ENCODE results near the gene PEPD. TPM values are rescaled to one million over a fixed set of nuclear protein-coding genes. Genes with fewer than 3 reads are reported as not detected.

Gene PEPD
- polyA plus RNA-seq, 4 donors: 104 to 134 (median 121) TPM

DNA sequence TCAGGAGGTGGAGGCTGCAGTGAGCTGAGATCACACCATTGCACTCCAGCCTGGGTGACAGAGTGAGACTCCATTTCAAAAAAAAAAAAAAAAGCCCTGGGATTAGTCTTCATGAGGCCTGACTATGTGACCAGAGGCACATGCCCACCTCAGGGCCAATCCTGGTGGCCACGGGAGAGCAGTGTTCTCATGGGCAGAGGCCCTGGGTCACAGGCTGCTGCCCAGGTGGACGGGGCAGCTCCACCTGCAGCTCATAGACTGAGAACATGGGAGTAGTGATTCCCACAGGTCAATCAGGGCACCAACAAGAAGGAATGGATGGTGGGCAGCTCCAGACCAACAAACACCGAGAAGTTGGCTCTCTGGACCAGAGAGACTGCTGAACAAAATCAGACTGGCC lies 26.1 kb upstream of the PEPD start:
- DNase-seq (ENCODE audit: low read depth in 4 of 4, low spot score in 3 of 4): no peak

DNA sequence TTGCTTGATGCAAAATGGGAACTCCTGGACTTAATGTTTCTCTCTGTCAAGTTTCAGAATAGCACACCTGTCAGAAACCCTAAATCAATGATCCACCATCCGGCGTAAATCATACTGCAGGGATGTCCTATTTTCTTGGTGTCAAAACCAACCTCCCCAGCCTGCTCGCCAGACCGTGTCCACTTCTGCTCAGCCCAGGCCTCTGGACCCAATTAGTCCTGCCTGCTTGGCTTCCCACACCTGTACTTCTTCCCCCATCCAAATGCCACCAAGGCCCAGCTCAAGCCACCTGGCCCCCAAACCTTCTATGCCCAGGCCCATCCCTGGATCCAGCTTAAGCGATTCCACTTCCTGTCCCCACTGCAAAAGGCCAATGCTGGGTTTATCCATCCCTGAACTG lies 25.1 kb upstream of the PEPD start:
- DNase-seq (ENCODE audit: low read depth in 4 of 4, low spot score in 3 of 4): no peak

DNA sequence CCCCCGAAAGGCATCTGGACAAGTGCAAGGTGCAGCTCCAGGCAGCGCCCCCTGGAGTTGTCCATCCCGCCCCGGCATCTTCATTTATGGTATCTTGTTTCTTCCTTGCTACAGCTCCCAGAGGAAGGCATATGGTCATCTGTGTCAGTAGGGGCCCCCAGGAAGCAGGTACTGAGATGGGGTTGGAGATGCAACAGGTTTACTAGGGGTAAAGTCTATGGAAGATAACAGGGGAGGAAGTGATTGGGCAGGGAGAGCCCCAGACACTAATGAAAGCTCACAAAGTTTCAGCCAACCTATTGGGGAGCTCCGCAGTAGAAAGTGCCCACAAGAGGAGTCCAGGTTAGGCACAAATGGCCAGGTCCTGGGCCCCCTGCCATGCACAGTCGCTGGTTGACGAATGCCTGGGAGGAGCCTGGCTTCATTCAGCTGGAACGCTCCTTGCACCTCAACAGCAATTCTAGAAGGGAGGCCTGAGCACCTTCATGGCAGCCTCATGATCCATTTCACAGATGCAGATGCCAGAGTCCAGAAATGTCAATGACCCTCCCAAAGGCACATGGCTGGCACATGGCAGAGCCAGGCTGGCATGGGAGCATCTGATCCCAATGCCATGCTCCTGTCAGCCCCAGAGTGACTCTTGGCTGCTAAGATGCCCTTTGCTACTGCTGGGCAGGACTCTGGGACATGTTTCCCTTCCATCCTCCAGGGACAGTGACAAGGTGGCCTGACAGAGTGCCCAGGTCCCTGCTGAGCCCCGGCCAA lies 23.8 kb upstream of the PEPD start:
- DNase-seq (ENCODE audit: low read depth in 4 of 4, low spot score in 3 of 4): no peak

GRCh38 chr19:33535226-33535625 lies 13.6 kb upstream of the PEPD start:
- no peak for DNase-seq (ENCODE audit: low read depth in 4 of 4, low spot score in 3 of 4)

DNA sequence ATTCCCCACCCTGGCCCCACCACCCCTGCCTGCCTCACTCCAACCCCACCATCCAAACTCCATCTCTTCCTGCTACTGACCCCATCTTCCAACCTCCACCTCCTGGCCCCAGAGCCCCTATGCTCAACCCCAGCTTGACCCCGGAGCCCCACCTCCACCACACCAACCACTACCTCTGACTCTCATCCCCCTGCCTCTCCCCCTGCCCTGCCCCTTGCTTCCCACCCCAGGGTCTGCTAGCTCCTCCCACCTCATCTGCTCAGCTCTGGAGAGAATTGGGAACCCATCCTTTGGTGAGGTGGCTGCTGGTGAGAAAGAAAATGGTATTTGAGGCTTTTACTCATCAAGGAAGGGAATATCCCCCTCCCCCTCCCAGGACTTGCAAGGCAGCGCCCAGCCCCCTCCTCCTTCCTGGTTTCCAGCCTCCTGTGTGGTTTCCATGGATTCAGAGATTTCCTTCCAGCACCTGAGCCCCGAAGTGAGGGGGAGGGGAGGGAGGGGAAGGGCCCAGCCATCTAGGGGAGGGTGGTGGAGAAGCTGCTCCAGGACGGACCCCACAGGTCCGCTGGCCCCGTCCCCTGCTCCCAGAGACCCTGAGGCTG lies 11.4 kb upstream of the PEPD start:
- no peak for DNase-seq (ENCODE audit: low read depth in 4 of 4, low spot score in 3 of 4)

DNA sequence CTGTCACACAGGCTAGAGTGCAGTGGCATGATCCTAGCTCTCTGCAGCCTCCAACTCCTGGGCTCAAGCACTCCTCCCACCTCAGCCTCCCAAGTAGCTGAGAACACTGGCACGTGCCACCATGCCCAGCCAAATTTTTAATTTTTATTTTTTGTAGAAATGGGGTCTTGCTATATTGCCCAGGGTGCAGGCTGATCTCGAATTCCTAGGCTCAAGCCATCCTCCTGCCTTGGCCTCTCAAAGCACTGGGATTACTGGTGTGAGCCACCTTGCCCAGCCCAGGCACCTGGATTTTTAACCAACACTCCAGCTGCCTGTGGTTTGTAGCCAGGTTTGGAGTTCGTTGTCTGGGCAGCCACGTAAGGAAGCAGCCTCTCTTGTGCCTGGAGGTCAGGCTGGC lies 9.3 kb upstream of the PEPD start:
- no peak for DNase-seq (ENCODE audit: low read depth in 4 of 4, low spot score in 3 of 4)

GRCh38 chr19:33530296-33530695 lies 8.7 kb upstream of the PEPD start:
- no peak for DNase-seq (ENCODE audit: low read depth in 4 of 4, low spot score in 3 of 4)

- DNase-seq (ENCODE audit: low read depth in 4 of 4, low spot score in 3 of 4): no peak
Observed at GRCh38 chr19:33529094-33529676, 7.6 kb upstream of the PEPD start.

GRCh38 chr19:33528404-33528803 lies 6.8 kb upstream of the PEPD start:
- DNase-seq (ENCODE audit: low read depth in 4 of 4, low spot score in 3 of 4): no peak

GRCh38 chr19:33527125-33527524 lies 5.5 kb upstream of the PEPD start:
- DNase-seq (ENCODE audit: low read depth in 4 of 4, low spot score in 3 of 4): no peak

DNA sequence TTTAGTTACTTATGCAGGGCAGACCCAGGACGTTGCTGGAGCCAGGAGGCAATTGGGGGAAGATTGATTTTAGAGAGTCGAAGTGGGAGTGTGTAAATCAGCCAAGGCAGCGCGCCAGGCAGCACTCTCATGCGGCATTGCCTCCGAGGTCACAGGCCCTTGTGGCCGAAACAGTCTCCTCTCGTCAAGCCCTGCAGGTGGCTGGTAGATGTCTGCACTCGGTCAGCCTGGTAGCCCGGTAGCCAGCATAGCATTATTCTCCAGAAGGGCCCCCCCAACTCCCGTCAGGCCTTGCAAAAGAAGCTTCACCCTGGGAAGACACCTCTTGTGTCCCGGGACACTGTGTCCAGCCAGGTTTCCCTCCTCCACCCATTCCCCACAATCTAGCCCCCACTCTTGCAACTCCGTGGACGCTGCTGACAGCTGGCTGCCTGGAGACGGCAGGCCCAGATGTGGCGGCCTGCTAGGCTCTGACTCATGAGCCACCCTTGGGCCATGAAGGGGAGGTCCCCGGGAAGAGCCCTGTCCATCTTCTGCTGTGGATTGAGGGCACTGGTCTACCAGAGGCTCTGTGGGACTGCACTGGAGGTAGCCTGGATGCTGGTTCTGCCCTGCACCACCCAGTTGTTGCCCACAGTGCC lies 2.6 kb upstream of the PEPD start:
- no peak for DNase-seq (ENCODE audit: low read depth in 4 of 4, low spot score in 3 of 4)

DNA sequence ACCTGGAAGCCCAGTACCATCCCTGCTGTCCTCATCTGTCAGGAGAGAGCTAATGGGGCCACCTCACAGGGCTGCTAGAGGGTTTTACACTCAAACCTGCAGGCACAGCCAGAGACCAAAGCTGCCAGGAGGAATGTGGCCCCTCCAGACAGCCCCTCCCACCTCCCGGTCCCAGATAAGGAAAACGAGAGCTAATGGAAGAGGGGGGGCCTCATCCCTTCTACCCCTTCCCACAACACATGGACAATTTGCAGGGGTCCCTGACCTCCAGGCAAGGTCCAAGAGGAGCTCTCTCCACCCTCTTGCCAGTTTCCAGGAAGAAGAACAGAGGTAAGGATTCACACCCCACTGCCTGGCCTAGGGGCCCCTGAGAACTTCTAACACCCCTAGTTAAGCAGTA lies 1.6 kb upstream of the PEPD start:
- DNase-seq (ENCODE audit: low read depth in 4 of 4, low spot score in 3 of 4): no peak

GRCh38 chr19:33522371-33522662 lies 726 bp upstream of the PEPD start:
- no peak for DNase-seq (ENCODE audit: low read depth in 4 of 4, low spot score in 3 of 4)

DNA sequence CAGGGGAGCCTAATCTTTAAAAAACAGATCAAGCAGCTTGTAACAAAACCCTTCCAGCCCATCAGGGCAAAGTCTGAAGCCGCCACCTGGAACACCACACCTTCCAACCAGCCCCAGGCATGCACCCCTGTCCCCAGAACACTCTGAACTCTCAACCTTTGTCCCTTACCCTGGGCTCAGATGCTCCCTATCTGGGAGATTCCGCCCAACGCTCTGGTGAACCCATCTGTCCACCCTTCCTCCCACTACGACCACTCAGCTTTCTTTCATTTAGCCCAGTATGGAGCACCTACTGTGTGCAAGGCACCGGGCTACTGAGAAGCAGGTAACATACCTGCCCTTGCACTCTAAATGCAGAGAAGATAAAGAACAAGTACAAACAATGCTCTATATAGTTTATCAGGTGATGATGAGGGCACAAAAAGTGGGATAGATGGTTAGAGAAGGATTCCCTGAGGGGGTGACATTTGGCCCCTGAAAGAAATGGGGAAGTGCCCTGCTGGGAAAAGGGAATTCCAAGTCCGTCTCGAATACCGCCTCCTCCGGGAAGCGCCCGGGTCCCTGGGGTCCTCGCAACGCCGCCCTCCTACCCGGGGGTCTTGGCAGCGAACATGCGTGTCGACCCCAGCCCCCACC lies 629 bp downstream of the PEPD start:
- DNase-seq (ENCODE audit: low read depth in 4 of 4, low spot score in 3 of 4): no peak

GRCh38 chr19:33520048-33520643 lies 1.4 kb downstream of the PEPD start:
- no peak for DNase-seq (ENCODE audit: low read depth in 4 of 4, low spot score in 3 of 4)

GRCh38 chr19:33519416-33519815 lies 2.2 kb downstream of the PEPD start:
- DNase-seq (ENCODE audit: low read depth in 4 of 4, low spot score in 3 of 4): no peak

DNA sequence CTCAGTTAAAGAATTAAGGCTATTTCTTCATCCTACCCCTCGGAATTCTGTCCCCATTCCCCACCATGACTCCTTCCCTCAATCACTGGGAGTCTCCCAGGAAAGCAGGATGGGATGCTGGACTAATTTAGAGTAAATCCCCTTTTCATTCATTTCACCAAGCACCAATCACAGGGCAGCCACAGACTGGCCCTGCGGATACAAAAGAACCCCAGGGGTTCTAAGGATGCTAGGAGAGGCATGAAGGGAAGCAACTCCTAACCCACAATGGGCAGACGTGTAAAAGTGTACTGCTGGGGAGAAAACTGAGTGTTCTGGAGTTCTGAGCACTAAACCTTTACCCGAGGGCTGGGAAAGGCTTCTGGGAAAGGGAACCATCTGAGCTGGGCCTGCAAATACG lies 3.0 kb downstream of the PEPD start:
- no peak for DNase-seq (ENCODE audit: low read depth in 4 of 4, low spot score in 3 of 4)

- DNase-seq (ENCODE audit: low read depth in 4 of 4, low spot score in 3 of 4): no peak
Observed at GRCh38 chr19:33517922-33518321, 3.7 kb downstream of the PEPD start.

- DNase-seq (ENCODE audit: low read depth in 4 of 4, low spot score in 3 of 4): no peak
Observed at GRCh38 chr19:33515921-33516320, 5.7 kb downstream of the PEPD start.

GRCh38 chr19:33514885-33515551 lies 6.6 kb downstream of the PEPD start:
- no peak for DNase-seq (ENCODE audit: low read depth in 4 of 4, low spot score in 3 of 4)

DNA sequence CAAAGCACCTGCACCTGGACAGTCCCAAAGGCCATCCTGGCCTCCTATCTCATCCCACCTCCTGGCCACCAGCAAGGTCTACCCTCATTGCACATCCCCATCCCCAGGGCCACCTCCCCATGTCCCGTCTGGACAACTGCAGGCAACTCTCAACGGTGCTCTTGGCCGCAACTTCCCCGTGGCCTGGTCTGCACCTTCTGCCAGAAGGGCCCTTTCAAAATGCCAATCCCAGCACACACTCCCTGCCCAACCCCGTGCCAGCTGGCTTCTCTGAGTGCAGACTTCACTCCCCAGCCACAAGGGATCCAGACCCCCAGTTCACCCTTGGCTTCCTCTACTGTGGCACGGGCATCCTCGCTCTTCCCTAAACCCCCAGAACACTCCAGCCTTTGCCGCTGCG lies 8.2 kb downstream of the PEPD start:
- DNase-seq (ENCODE audit: low read depth in 4 of 4, low spot score in 3 of 4): no peak

Data from right renal pelvis (tissue), 4 donors.